GM19238 (cell line): ENCODE results near the gene C14orf39.

Source experiments
- DNase-seq: peaks from one replicate; pipeline ENCODE4 v3.0.0; 2011; ENCODE audit warnings: low spot score; ENCODE audit not compliant: insufficient read length

C14orf39 gene, protein sequence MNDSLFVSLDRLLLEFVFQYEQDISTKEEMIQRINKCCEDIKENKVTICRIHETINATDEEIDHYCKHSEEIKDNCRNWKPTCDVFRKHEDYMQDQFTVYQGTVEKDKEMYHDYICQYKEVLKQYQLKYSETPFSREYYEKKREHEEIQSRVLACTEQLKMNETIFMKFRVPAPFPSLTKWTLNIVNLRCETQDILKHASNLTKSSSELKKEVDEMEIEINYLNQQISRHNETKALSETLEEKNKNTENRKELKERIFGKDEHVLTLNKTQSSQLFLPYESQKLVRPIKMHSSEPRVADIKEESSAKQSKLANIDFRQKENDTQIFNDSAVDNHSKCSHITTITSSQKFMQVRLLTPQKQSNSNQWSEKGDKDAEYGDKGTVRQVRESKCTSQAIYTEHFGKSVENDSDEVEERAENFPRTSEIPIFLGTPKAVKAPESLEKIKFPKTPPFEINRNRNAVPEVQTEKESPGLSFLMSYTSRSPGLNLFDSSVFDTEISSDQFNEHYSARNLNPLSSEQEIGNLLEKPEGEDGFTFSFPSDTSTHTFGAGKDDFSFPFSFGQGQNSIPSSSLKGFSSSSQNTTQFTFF

DNA sequence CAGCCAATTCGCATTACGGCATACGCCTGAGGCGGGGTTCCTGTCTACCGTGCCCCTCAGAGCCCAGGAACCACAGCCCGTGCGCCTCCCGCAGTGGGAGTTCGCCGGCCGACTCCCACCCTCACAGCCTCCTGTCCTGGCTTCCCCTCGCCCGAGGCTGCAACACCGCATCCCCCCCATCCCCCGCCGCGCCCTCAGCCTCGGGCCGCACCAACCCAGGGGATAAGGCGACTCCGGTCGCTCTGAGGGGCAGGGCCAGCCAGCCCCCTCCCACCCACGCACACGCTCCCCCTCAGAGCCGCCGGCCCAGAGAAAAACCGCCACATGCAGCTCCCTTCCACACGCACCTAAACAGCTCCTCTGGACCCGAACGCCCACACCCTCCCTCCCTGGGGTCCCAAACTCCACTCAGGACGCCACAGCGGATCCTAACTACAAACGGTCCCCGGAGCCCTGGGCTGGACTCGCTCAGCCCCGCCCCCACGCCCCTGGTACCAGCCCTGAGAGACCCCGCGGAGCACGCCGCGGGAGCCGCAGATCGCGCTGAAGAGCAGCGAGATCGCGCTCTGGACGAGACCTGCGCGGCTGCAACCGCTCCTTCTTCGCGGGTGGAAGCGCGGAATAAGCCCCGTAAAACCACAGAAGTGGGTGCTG, at the start of gene C14orf39:
TSS of gene C14orf39 (minus strand) at position 466 of the 654 bp plus-strand sequence. CDS start 985 bp downstream, outside the sequence.
- DNase-seq, result no peak

DNA sequence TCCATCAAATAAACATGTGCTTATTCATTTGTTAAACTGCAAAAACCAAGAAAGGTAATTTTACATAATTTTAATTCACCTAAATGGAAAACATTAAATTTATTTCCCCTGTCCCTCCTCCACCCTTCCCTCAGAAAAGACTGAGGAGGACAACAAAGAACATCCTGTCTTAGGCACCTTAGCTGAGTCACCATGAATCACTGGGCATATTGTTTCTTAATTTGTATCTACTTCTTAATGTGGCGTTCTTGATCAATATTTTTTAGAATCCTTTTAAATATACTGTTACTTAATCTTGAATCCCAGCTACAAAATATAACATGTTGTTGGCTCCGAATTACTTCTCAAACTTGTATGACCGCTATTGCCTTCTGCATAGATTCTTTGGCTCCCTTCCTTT, 46.6 kb upstream of the C14orf39 start:
- no peak for DNase-seq

DNA sequence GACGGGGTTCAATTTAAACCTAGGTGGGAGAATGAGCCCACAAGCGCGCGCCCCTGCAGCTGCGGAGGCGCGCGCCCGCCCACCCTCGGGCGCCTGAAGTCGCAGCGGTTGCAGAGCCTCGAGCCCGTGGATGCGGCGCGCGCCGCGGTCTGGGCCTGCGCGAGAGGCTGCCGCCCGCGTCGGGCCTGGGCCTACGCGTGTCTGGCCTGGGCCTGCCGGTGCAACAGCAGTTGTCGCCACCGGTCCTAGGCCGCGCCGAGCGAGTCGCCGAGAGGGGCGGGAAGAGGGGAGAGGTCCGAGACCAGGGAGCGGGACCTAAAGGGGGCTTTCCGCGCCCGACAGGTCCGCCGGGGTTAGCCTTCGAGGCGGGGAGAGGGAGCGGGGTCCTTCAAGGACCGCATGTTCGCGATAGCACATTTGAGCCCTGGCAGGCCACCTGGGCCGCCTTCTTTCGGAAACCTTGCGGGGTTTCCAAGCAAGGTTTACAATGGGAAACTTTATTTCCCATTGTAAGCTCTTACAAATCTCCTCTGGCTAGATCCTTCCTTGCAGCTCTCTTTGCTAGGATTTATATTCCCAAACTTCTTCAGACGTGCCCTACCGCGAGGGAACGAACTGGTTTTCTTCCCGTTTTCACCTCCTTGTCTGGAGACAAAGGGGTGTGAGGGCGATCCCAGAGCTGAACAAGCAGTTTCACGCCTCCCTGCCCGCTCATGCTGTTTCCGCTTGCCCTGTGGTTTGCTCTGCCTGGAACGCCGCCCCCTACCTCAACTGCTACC, 29.8 kb upstream of the C14orf39 start:
- no peak for DNase-seq

DNA sequence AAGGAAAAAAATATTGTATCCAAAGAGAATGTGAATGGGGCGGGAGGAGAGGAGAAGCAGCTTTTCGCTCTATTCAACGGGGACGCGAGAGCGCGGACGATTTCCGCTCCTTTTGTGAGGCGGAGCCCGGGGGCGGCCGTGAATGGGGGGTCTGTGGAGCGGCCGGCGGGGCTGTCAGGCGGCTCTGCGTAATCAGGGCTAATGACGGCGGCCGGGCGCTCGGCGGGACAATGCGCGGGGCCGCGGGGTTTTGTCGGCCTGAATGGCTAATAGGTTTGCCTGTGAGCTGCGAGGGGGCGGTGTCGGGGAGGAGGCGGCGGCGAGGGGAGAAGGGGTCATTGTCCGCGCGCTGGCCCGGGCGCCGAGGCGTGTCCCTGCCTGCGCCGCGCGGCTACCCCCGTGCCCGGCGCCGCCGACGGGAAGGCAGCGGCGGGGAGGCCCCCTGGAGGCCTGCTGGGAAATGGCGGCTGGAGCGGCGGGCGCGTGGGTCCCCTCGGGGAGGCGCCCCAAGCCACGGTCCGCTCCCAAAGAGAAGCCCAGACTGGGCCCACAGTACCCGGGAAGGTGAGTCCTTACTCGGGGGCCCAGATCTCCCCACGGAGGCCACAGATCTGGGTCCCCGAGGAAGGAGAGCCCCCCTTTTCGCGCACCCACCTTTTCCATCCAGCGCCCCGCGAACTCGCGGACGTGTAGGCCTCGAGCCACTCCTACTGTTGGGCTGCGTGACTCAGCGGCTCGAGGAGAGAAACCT, 29.1 kb upstream of the C14orf39 start:
- DNase-seq, result no peak

DNA sequence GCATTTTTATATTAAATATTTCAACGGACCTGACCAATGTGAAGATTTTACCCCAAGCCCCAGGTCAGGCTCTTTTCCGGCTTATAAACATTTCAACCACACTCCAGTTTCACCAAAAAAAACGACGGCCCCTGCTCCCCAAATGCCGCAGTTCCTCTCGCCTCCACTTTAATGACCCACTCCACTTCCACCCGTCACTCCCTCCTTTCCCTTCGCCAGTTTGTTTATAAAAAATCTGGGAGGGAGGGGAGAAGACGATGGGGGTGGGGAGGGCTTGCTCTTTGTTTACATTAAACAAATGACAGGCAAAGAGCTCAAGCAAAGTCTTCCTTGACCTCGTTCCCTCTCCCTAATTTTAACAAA, 28.5 kb upstream of the C14orf39 start:
- DNase-seq, result no peak

DNA sequence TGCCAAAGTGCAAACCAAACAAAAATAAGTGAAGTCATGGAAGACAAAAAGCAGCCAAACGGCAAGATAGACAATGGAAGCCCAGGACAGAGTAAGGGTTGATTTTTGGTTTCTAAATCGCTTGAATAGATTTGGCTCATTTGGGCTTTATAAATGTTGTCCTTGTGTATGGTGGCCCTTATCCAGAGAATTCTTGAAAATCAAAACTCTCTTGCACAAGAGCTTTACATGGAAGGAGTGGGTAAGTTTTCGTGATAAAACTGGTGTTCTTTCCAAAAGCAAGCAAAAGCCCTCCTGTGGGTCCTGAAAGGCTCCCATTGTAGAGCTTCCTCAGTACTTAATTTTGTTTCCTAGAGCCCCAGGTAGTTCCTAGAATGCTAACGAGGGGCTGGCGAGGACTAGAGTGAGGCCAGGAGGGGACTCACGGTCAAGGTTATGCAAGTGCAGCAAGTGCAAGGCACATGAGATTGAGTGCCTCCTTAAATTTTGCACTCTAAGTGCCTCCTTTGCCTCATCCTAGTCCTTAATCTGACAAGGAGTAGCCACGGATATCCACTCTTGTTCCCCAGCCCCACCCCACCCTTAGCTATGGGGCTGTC, 27.2 kb upstream of the C14orf39 start:
- DNase-seq, result no peak

DNA sequence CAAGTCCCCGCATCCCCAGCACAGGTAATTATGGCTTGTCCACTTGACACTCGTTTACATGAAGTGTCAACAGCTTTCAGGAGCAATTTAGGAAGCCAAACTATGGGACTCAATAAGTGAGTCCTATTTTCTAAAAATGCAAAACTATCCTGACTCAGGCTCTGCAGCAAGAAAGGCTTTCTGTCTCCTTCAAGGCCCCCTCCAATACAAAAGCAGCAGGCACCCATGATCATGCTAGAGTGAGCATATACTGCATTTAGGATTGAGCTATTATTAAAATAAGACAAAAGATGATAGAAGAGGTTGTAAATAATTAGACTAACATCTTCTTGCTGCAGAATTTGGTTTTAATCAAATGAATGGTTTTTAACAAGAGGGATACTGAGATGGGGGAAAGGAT, 26.3 kb upstream of the C14orf39 start:
- no peak for DNase-seq

DNA sequence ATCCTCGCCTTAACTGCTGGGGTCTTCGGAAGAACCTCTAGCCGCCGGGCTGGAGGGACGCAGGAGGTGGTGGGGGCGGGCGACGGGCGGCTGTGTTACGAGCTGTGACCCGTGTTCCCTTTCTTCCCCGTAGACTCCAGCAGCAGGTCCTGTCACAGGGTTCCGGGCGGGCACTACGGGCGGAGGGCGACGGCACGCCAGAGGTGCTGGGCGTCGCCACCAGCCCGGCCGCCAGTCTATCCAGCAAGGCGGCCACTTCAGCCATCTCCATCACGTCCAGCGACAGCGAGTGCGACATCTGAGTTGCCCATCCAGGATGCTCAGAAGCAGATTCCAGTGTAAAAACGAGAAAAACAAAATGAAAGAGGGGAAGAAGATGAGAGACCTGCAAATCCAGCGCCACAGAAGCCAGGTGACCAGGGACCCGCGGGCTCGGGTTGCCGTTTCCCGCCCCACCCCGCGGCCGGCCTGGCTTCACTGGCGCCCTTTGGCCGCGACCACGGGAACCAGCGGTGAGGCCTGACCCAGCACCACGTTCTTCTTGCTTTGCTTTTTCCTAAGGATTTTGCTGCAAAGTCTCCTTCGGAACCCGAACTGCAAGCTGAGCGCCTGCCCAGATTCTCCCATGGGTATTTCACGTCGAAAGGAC, 25.2 kb upstream of the C14orf39 start:
- DNase-seq, result no peak

DNA sequence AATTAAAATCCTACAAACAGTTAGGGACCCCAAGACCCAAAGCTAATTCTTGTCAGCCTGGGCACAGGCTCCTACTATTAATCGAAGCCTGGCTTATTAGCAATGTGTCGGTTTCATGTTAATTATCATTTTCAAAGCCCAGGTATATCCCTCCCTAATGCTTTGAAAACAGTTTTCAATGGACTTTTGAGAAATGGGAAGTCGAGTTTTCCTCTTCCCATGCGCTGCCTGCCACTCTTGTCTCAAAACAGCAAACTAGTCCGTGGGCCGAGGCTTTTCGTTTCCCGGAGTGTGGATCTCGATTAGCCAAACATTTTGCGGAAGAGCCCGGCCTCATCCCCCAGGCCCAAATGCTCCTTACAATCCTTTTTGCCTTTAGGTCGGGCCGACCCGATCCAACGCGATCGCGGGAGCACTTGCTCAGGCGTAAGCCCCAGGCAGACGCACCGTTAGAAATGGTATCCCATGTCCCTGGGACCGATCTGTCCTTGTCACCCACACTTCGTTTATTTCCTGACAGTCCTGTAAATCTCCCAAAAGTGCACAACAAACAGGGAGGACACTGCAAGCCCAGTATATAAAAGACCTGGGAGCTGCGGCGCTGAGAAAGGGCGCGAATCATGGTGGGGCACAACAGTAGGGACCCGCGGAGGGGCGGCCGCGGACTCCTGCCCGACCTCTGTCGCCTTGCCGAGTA, 24.5 kb upstream of the C14orf39 start:
- DNase-seq, result no peak

DNA sequence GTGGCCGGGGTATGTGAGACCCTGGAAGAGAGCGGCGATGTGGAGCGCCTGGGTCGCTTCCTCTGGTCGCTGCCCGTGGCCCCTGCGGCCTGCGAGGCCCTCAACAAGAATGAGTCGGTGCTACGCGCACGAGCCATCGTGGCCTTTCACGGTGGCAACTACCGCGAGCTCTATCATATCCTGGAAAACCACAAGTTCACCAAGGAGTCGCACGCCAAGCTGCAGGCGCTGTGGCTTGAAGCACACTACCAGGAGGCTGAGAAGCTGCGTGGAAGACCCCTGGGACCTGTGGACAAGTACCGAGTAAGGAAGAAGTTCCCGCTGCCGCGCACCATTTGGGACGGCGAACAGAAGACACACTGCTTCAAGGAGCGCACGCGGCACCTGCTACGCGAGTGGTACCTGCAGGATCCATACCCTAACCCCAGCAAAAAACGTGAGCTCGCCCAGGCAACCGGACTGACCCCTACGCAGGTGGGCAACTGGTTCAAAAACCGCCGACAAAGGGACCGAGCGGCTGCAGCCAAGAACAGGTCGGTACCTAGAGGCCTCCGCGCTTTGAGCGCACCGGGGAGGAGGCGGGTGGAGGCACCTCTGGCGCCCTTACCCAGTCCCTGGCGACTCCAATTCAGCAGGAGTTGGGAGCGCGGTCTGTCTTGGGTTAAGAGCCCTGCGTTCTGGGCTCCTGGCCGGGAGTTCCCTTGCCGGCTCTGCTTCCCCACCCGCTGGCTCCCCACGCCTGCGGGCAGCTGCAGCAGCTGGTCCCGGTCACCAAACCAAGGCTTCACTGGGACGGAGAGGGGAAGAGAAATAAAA, 23.8 kb upstream of the C14orf39 start:
- DNase-seq, result no peak

DNA sequence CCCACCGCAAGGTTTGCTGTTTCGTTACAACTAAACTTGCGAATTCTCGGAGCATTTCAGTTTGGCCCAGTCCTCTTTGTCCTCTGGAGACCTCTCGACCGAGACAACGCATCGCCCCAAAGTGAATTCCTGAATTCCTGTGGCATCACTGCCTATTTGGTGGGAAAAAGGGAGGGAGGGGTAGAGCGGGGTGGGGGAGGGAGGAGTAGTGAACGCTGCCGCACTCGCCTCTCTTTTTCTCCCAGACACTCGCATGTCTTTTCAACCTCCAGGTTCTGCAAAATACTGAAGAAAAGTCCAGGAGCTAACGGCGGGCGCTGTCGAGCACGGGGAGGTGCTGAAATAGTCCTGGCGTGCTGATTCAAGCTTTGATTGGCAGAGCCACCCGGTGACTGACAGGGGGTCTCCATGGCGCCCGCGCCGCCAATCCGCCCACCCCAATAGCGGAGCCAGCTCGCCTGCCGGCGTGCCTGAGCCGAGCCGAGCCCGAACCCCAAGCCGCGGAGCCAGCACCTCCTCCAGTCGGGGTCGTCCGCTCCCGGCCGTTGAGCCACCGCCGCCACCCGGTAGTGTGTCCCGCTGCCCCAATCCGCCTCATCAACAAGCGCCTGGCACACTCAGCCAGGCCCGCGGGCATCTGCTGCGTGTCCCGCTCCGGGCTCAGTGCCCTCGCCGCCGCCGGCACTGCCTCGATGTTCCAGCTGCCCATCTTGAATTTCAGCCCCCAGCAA, 23.0 kb upstream of the C14orf39 start, which contains the start of gene SIX6:
TSS of gene SIX6 (plus strand) at position 440 of the 731 bp plus-strand sequence. CDS start at position 693, 253 bp downstream.
- DNase-seq, result no peak

DNA sequence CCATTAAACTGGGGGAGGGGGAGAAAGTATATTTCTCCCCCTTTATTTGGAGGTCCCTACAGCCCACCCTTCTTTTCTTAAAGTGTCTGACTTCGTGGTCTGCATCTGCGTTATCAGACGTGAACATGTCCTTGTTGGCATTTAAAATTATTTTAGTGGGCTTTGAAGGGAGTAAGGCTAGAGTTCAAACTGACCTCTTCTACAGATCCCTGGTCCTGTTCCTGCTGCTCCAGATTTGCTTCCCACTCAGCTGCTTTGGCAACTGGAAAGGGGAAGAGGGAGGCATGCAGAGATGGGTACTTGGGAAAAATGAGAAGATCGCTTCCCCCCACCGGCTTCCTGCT, 22.5 kb upstream of the C14orf39 start:
- no peak for DNase-seq

DNA sequence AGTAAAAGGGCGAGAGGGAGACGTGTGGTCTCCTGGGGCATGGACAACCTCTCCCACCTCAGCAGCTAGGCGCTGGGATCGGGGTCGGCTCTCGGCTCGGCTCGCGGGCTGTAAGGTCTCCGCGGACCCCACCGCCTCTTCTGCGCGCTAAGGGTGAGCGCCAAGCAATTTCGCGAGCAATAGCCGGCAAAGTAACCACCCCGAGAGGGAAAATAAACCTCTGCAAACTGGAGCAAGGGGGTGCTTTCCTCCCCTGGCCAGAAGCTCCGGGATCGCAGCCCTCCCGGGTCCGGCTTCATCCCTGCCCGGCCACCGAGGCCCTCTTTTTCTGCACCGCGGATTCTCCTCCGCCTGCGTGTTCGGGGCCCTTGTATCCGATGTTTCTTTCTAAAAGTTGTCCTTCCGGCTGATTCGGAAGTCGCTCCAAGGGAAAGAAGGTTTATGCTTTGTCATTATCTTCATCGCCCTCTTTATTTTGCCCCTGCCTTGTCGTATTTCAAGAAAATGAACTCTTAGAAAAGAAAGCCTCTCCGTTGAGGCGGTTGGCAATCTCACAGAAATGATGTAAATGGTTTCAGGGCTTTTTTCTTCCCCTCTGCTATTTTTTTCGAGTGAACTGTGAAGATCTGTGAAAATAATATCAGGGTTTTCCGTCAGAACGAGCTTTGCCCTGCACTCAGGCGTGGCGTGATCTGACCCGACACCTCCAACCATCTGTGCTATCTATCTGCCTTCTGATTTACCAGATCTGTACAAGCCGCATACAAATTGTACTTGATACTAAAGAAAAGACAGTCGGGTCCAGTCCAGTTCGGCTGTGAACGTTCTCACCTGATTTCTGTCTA, 21.3 kb upstream of the C14orf39 start:
- DNase-seq, result no peak

DNA sequence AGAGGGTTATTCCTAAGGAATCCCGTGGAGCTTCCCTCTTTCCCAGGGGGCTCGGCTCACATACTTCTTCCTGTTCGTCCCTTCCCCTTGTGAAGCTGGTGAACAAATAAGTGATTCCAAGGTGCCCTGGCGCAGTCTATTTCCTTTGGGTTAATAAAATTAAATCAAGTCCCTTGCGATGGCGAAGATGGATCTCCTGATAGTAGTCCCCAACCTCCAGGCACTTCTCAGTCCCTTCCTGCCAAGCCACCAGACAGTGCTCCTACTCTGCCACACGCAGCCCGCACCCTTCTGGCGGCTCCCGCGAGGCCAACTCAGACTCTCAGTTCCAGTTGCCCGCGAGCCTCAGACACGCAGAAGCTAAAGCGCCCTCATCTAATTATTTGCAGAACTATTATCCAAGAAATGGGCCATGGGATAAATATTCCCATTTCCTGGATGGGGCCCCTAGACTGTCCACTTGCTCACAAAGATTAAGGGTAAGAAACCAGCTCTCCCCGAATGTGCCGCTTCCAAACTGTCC, 20.7 kb upstream of the C14orf39 start:
- no peak for DNase-seq

DNA sequence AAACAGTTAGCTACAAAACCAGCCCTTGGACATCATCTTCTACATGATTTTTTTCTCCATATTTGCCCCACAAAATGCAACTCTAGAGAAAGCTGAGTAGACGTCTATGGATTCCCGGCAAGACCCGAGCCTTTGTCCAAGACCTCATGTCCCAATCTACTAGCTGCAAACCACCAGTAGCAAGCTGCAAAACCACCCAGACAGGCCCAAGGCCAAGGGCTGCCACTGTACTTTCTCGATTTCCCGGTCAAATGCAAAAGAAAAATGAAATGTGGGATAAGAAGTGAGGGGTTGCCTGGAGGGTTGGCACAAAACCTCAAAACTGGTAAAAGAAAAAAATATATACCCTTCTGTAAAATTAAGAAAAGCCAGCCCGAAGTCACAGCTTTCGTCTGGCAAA, 20.1 kb upstream of the C14orf39 start:
- no peak for DNase-seq

DNA sequence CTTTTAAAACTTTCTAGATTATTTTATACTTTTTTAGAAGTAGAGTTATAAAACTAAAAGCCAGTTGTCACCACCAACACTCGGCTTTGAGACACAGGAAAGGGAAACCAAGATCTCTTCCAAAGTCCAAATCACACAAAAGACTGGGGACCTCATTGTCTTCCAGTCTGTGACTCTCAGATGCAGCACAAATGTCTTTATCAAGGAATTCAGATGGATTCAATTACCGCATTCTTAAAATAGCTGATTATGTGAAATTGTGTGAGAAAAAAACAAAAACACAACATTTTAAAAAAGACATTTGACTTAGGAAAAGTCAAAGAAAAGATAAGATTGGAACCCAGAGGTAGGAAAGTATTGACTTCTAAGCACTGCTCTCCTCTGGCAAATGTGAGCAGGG, 19.6 kb upstream of the C14orf39 start:
- no peak for DNase-seq

DNA sequence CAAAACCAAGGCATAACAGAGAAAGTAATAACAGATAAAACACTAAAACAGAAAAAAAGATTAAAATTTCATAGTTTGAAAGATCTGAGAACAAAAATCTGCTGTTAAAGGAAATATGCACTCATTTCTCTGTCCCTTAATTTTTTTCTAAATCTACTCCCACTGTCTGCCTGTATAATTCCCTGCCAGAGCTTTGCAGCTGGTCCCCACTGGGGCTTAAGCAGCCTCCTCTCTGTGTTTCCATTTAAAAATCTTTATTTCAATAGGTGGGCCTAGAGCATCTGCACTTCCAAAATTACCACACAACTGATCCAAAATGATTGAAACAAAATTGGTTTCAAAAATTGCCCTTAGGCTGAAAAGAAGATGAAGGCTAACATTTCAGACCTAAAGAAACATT, 16.7 kb upstream of the C14orf39 start:
- no peak for DNase-seq
